Measurements from ENCODE around the gene CEP57. TPM values are rescaled to one million over a fixed set of nuclear protein-coding genes. Genes with fewer than 3 reads are reported as not detected.

The CEP57 gene
- total RNA-seq, 6 experiments from 2014 or later = 25.5 to 46.2 (median 36.1) TPM

- TF ChIP-seq POLR2A (IDR thresholded peaks at IDR 0.05) (no peak), CTCF (IDR thresholded peaks at IDR 0.05) (peak in 1 of 4 donors; percentile 5)
These were observed 1.3 kb upstream of the CEP57 start for GRCh38 chr11:95788921-95789505.

DNA sequence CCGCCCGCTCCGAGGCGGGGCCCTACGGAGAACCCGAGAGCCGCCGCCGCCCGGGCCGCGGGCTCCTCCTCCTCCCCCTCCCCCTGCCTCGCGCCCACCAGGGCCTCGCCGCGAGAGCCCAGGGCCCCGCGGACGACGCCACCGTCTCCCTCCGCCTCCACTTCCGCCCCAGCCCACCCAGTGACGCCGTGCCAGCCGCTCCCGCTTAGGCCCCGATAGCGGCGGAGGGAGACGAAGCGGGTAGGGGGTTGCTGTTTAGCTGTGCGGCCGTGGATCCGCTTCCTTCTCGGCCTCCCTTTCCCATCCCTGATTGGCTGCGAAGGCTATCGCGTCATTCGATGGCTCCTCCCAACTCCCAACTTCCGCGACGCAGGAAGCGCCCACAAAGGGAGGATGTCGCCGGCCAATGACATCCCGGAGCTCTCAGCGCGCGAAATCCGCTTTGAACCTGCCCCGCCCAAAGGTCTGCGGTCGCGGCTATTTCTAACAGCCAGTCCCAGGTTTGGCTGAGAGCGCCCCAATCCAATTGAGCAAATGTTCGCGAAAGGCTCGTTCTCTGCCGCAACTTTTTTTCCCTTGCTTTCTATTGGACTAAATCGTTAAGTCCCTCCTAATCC lies 684 bp upstream of the CEP57 start, which contains the start of gene FAM76B:
Gene FAM76B, minus strand, starts transcription at position 277 of the 617 bp plus-strand sequence. CDS start 304 bp downstream, outside the sequence.
- Histone ChIP-seq H3K36me3 (peaks cover 0 to 32% (median 19%) of the 10 kb centered on the region in 4 donors), H3K9me3 (no peaks in the 10 kb centered on the region), H3K4me1 (peaks cover 0 to 19% (median 7%) of the 10 kb centered on the region in 4 donors), H3K27ac (peak within 1 kb of the TSS; percentile 96 to 100 (median 99)), H3K4me3 (peak within 1 kb of the TSS; percentile 82 to 90 (median 89)), H3K27me3 (no peaks in the 10 kb centered on the region)
- intact Hi-C loops (cut with DNase I) = no loop called here
- TF ChIP-seq POLR2A (IDR thresholded peaks at IDR 0.05) (peak; percentile 86), CTCF (IDR thresholded peaks at IDR 0.05) (no peak)
- 0% methylated on average over 6 of the region's 62 CpGs for WGBS (ENCODE audit: insufficient coverage, low coverage, low lambda C conversion rate, missing lambda C conversion rate)
- peak; percentile 98 to 99 (median 98) for DNase-seq
- ATAC-seq = peak; percentile 81 to 87 (median 82)

More at GRCh38 chr11:95788921-95789505, 1.3 kb upstream of the CEP57 start:
- Histone ChIP-seq H3K9me3 (no peaks in the 10 kb centered on the region), H3K27me3 (no peaks in the 10 kb centered on the region), H3K27ac (peak overlapping the region; percentile 96 to 100 (median 99)), H3K4me3 (peak overlapping the region; percentile 82 to 90 (median 89)), H3K4me1 (peaks cover 0 to 19% (median 7%) of the 10 kb centered on the region in 4 donors), H3K36me3 (peaks cover 0 to 36% (median 20%) of the 10 kb centered on the region in 4 donors)
- ATAC-seq (no peak), DNase-seq (no peak)
- WGBS (ENCODE audit: insufficient coverage, low coverage, low lambda C conversion rate, missing lambda C conversion rate) = 0% methylated on average over 8 of the region's 34 CpGs
- intact Hi-C loops (cut with DNase I) = no loop called here

GRCh38 chr11:95790933-95791708 lies 823 bp downstream of the CEP57 start:
- DNase-seq (peak; percentile 82 to 96 (median 93)), ATAC-seq (peak; percentile 38 to 63 (median 56))
- Histone ChIP-seq H3K9me3 (no peaks in the 10 kb centered on the region), H3K4me1 (peaks cover 0 to 20% (median 7%) of the 10 kb centered on the region in 4 donors), H3K36me3 (peaks cover 0 to 17% (median 8%) of the 10 kb centered on the region in 4 donors), H3K4me3 (peak overlapping the region; percentile 82 to 90 (median 89)), H3K27ac (peak overlapping the region; percentile 96 to 100 (median 99)), H3K27me3 (no peaks in the 10 kb centered on the region)
- intact Hi-C loops (cut with DNase I) = no loop called here
- WGBS (ENCODE audit: insufficient coverage, low coverage, low lambda C conversion rate, missing lambda C conversion rate) = under 1% methylated on average over 24 of the region's 29 CpGs
- peak; percentile 88 for TF ChIP-seq POLR2A (IDR thresholded peaks at IDR 0.05)
- no peak for TF ChIP-seq CTCF (IDR thresholded peaks at IDR 0.05)

GRCh38 chr11:95791709-95792033 lies 1.4 kb downstream of the CEP57 start:
- intact Hi-C loops (cut with DNase I) = no loop called here
- peaks cover 0 to 13% (median 6%) of the 10 kb centered on the region in 4 donors for H3K36me3 ChIP-seq
- TF ChIP-seq POLR2A (IDR thresholded peaks at IDR 0.05) (no peak), CTCF (IDR thresholded peaks at IDR 0.05) (no peak)
- 14% methylated on average over 8 of the region's 8 CpGs for WGBS (ENCODE audit: insufficient coverage, low coverage, low lambda C conversion rate, missing lambda C conversion rate)
- H3K9me3 ChIP-seq = no peaks in the 10 kb centered on the region
- peaks cover 0 to 25% (median 7%) of the 10 kb centered on the region in 4 donors for H3K4me1 ChIP-seq
- H3K4me3 ChIP-seq = peak overlapping the region; percentile 82 to 90 (median 89)
- ATAC-seq (no peak), DNase-seq (no peak)
- peak overlapping the region; percentile 96 to 100 (median 99) for H3K27ac ChIP-seq
- no peaks in the 10 kb centered on the region for H3K27me3 ChIP-seq

All from right lobe of liver (tissue), 6 donors.